ENCODE measurements around the gene MIS12. TPM values are rescaled to one million over a fixed set of nuclear protein-coding genes. Genes with fewer than 3 reads are reported as not detected.

MIS12 gene
- total and polyA plus RNA-seq, 4 donors = 4.3 to 18.6 (median 11.1) TPM

GRCh38 chr17:5488752-5489151 is 2.4 kb downstream of the MIS12 start (continued):
- no peak for TF ChIP-seq REST (IDR thresholded peaks at IDR 0.05)

GRCh38 chr17:5492970-5493369 is 6.6 kb downstream of the MIS12 start:
- H3K4me1 ChIP-seq (ENCODE audit: control insufficient read depth in 4 of 4, insufficient read depth in 4 of 4, low read length in 3 of 4) = no peaks in the 10 kb centered on the region
- H3K9me3 ChIP-seq (ENCODE audit: control insufficient read depth in 4 of 4, low read length in 3 of 4) = peaks cover 4 to 11% (median 8%) of the 10 kb centered on the region in 4 donors
- H3K27me3 ChIP-seq (ENCODE audit: control insufficient read depth in 4 of 4, insufficient read depth in 4 of 4, low read length in 3 of 4) = no peaks in the 10 kb centered on the region
- H3K4me3 ChIP-seq (ENCODE audit: low read depth in 1 of 3, low read length in 3 of 3) = no peak overlapping the region
- no peak for DNase-seq (ENCODE audit: low spot score)
- H3K9ac ChIP-seq (ENCODE audit: low read depth in 1 of 2, low read length in 2 of 2) = no peak overlapping the region
- peaks cover 2 to 29% (median 17%) of the 10 kb centered on the region in 4 donors for H3K36me3 ChIP-seq (ENCODE audit: control insufficient read depth in 4 of 4, insufficient read depth in 3 of 4, low read depth in 1 of 4, low read length in 3 of 4)
- H3K27ac ChIP-seq (ENCODE audit: low read depth in 1 of 2, low read length in 2 of 2) = no peak overlapping the region
- WGBS = 97% methylated on average over 2 of the region's 2 CpGs
- no peak for TF ChIP-seq RXRA (IDR thresholded peaks at IDR 0.05)
- TF ChIP-seq HNF4A (conservative IDR thresholded peaks at IDR 0.05) = no peak
- TF ChIP-seq FOXA1 (IDR thresholded peaks at IDR 0.05) = no peak
- TF ChIP-seq YY1 (IDR thresholded peaks at IDR 0.05) = no peak
- no peak for TF ChIP-seq HNF4G (IDR thresholded peaks at IDR 0.05)
- TF ChIP-seq REST (IDR thresholded peaks at IDR 0.05) = no peak

- Histone ChIP-seq H3K9me3 (ENCODE audit: control insufficient read depth in 4 of 4, low read length in 3 of 4) (peaks cover 0 to 4% (median 3%) of the 10 kb centered on the region in 4 donors), H3K9ac (ENCODE audit: low read depth in 1 of 2, low read length in 2 of 2) (no peak overlapping the region), H3K36me3 (ENCODE audit: control insufficient read depth in 4 of 4, insufficient read depth in 3 of 4, low read depth in 1 of 4, low read length in 3 of 4) (no peaks in the 10 kb centered on the region), H3K4me3 (ENCODE audit: low read depth in 1 of 3, low read length in 3 of 3) (no peak overlapping the region), H3K4me1 (ENCODE audit: control insufficient read depth in 4 of 4, insufficient read depth in 4 of 4, low read length in 3 of 4) (peaks cover 0 to 10% (median 0%) of the 10 kb centered on the region in 4 donors), H3K27ac (ENCODE audit: low read depth in 1 of 2, low read length in 2 of 2) (no peak overlapping the region), H3K27me3 (ENCODE audit: control insufficient read depth in 4 of 4, insufficient read depth in 4 of 4, low read length in 3 of 4) (peaks cover 0 to 4% (median 2%) of the 10 kb centered on the region in 4 donors)
- DNase-seq (ENCODE audit: low spot score) = no peak
- TF ChIP-seq ZBTB33 (IDR thresholded peaks at IDR 0.05) = no peak
- no peak for TF ChIP-seq CTCF (IDR thresholded peaks at IDR 0.05; ENCODE audit: low read depth, low read length, missing input control)
- no peak for TF ChIP-seq MAX (IDR thresholded peaks at IDR 0.05)
- TF ChIP-seq YY1 (IDR thresholded peaks at IDR 0.05) = no peak
- WGBS = 26% methylated on average over 44 of the region's 44 CpGs
Measured at GRCh38 chr17:5499476-5500231, 13.3 kb downstream of the MIS12 start.

All from liver (tissue), 9 donors.